Transverse colon (tissue), 4 donors: Measurements from ENCODE around the gene SLIT1. TPM values are rescaled to one million over a fixed set of nuclear protein-coding genes. Genes with fewer than 3 reads are reported as not detected.

Experiments
- DNase-seq: peaks from one replicate; pipeline ENCODE4 v3.0.0-alpha.2; 2019
- H3K27ac ChIP-seq, 4 donors: fragments of 200-600 bp; sonication (generic); 2 replicates each; pipeline ENCODE4 v1.5.1; 2016 to 2018; ENCODE audit warnings: inconsistent platforms in 4 of 4
- H3K27me3 ChIP-seq: fragments of 200-600 bp; sonication (generic); 2 replicates; pipeline ENCODE4 v1.5.1; 2017; ENCODE audit warnings: inconsistent platforms
- H3K36me3 ChIP-seq, 4 donors: fragments of 200-600 bp; sonication (generic); 2 replicates each; pipeline ENCODE4 v1.5.1; 2017 to 2019; ENCODE audit warnings: inconsistent platforms in 4 of 4
- H3K4me1 ChIP-seq, 4 donors: fragments of 200-600 bp; sonication (generic); 2 replicates each; pipeline ENCODE4 v1.5.1; 2017 to 2020; ENCODE audit warnings: inconsistent platforms in 4 of 4
- H3K4me3 ChIP-seq, 4 donors: fragments of 200-600 bp; sonication (generic); 1 replicate in 1 of 4; 2 replicates in 3 of 4; pipeline versions ENCODE4 v1.5.1 to v1.6.1; 2017 to 2019; ENCODE audit warnings: inconsistent platforms in 4 of 4
- H3K9me3 ChIP-seq, 2 donors: fragments of 200-600 bp; sonication (generic); 2 replicates each; pipeline ENCODE4 v1.5.1; 2017 to 2019; ENCODE audit warnings: inconsistent platforms in 2 of 2
- CTCF ChIP-seq, 5 experiments: fragments of 200-600 bp in 3 of 5; fragments of 450-650 bp in 2 of 5; sonication (generic) in 3 of 5; IDR thresholded peaks; 1 replicate in 2 of 5; 2 replicates in 3 of 5; pipeline ENCODE4 v1.5.1; 2016 to 2017; ENCODE audit warnings: antibody characterized with exemption in 5 of 5, inconsistent platforms in 3 of 5, mild to moderate bottlenecking in 2 of 5, moderate library complexity in 1 of 5
- EP300 ChIP-seq: sonication (generic); formaldehyde crosslinking; IDR thresholded peaks from one replicate; pipeline ENCODE4 v1.6.1; 2017; ENCODE audit warnings: antibody characterized with exemption, low read depth
- POLR2A ChIP-seq: fragments of 450-650 bp; IDR thresholded peaks from one replicate; pipeline ENCODE4 v1.6.1; 2016; ENCODE audit warnings: antibody characterized with exemption, mild to moderate bottlenecking, moderate library complexity
- POLR2AphosphoS5 ChIP-seq, 3 donors: sonication (generic); formaldehyde crosslinking; IDR thresholded peaks; one replicate each; pipeline ENCODE4 v1.6.1; 2016; ENCODE audit warnings: antibody characterized with exemption in 3 of 3
- WGBS, 2 donors: methylation state at CpG; one replicate each; pipeline ENCODE4 v1.1.5; 2018; ENCODE audit warnings: low coverage in 1 of 2; 5-methylcytosine and 5-hydroxymethylcytosine counted together
- in situ Hi-C, 4 donors: fragments of 200-750 bp; cut with MboI; loops; one replicate each; pipeline versions ENCODE4 v1.15.0 to v1.15.1; 2017; ENCODE audit warnings: low sequenced_read_pairs in 3 of 4, low pct_ligation_motif_present in 1 of 4, low pct_unique_long_range_greater_than_20kb in 1 of 4
- intact Hi-C: fragments of 100-400 bp; cut with DNase I; formaldehyde crosslinking; loops from one replicate; pipeline ENCODE4 v1.15.1; 2023; ENCODE audit warnings: low total_unique reads
- total RNA-seq, 4 donors: library from RNA; depleted of rRNA; stranded (reverse); fragments of >200 nt; gene quantifications; one replicate each; pipeline ENCODE4 v1.1.0, GENCODE V29; 2016

Gene SLIT1
- total RNA-seq, 4 donors from 2014 or later: 0.27 to 1.9 (median 0.32) TPM; not detected in 1

- H3K4me3 ChIP-seq: no peak overlapping the region
- peaks cover 39% of the 10 kb centered on the region for H3K27me3 ChIP-seq
- no peaks in the 10 kb centered on the region for H3K36me3 ChIP-seq
- no peak overlapping the region for H3K27ac ChIP-seq
- in situ Hi-C loops (no loop called here), intact Hi-C loops (no loop called here)
- no peak for DNase-seq
- peaks cover 0 to 4% (median 0%) of the 10 kb centered on the region in 4 donors for H3K4me1 ChIP-seq
- 61 to 87% methylated on average over 3 to 5 of the region's 5 CpGs for WGBS, 2 donors
- TF ChIP-seq POLR2AphosphoS5 (IDR thresholded peaks at IDR 0.05) (no peak), POLR2A (no peak), EP300 (no peak)
- H3K9me3 ChIP-seq: no peaks in the 10 kb centered on the region
Observed at GRCh38 chr10:97176226-97176625, 9.5 kb downstream of the SLIT1 start.

GRCh38 chr10:97175586-97175985 is 10.2 kb downstream of the SLIT1 start:
- no peak for TF ChIP-seq CTCF (IDR thresholded peaks at IDR 0.05)
- TF ChIP-seq POLR2A: no peak
- no peak for TF ChIP-seq EP300
- no peak for TF ChIP-seq POLR2AphosphoS5 (IDR thresholded peaks at IDR 0.05)
- 94 to 100% methylated on average over 1 to 4 of the region's 4 CpGs for WGBS, 2 donors
- DNase-seq: no peak
- Histone ChIP-seq H3K9me3 (no peaks in the 10 kb centered on the region), H3K4me1 (peaks cover 0 to 4% (median 0%) of the 10 kb centered on the region in 4 donors), H3K4me3 (no peak overlapping the region), H3K36me3 (no peaks in the 10 kb centered on the region), H3K27ac (no peak overlapping the region), H3K27me3 (peaks cover 38% of the 10 kb centered on the region)
- in situ Hi-C loops (no loop called here), intact Hi-C loops (no loop called here)

- TF ChIP-seq EP300 (no peak), POLR2AphosphoS5 (IDR thresholded peaks at IDR 0.05) (no peak), CTCF (IDR thresholded peaks at IDR 0.05) (no peak), POLR2A (no peak)
- intact Hi-C loops (no loop called here), in situ Hi-C loops (no loop called here)
- H3K4me1 ChIP-seq: peaks cover 0 to 4% (median 0%) of the 10 kb centered on the region in 4 donors
- no peaks in the 10 kb centered on the region for H3K9me3 ChIP-seq
- no peak for DNase-seq
- no peaks in the 10 kb centered on the region for H3K36me3 ChIP-seq
- H3K27ac ChIP-seq: no peak overlapping the region
- no peak overlapping the region for H3K4me3 ChIP-seq
- peaks cover 32% of the 10 kb centered on the region for H3K27me3 ChIP-seq
Observed at GRCh38 chr10:97174941-97175340, 10.8 kb downstream of the SLIT1 start.

GRCh38 chr10:97174276-97174775 is 11.4 kb downstream of the SLIT1 start:
- Histone ChIP-seq H3K4me1 (no peaks in the 10 kb centered on the region), H3K4me3 (no peak overlapping the region), H3K36me3 (no peaks in the 10 kb centered on the region), H3K27me3 (peaks cover 26% of the 10 kb centered on the region), H3K9me3 (no peaks in the 10 kb centered on the region), H3K27ac (no peak overlapping the region)
- in situ Hi-C loops (no loop called here), intact Hi-C loops (no loop called here)
- DNase-seq: no peak
- TF ChIP-seq POLR2A: no peak
- TF ChIP-seq EP300: no peak
- no peak for TF ChIP-seq POLR2AphosphoS5 (IDR thresholded peaks at IDR 0.05)
- TF ChIP-seq CTCF (IDR thresholded peaks at IDR 0.05): no peak
- 97% methylated on average over 5 of the region's 5 CpGs; no CpG with 5 or more reads in 1 of the 2 donors for WGBS, 2 donors

- WGBS, 2 donors: 70 to 81% methylated on average over 2 to 6 of the region's 6 CpGs
- Histone ChIP-seq H3K4me1 (no peaks in the 10 kb centered on the region), H3K4me3 (no peak overlapping the region), H3K36me3 (no peaks in the 10 kb centered on the region), H3K27ac (no peak overlapping the region), H3K9me3 (no peaks in the 10 kb centered on the region), H3K27me3 (peaks cover 18% of the 10 kb centered on the region)
- in situ Hi-C loops: no loop called here
- DNase-seq: no peak
- TF ChIP-seq POLR2AphosphoS5 (IDR thresholded peaks at IDR 0.05) (no peak), POLR2A (no peak), EP300 (no peak), CTCF (IDR thresholded peaks at IDR 0.05) (no peak)
- intact Hi-C loops: no loop called here
Observed at GRCh38 chr10:97173036-97173435, 12.7 kb downstream of the SLIT1 start.
